Glutamatergic neuron (in vitro differentiated cells): Measurements from ENCODE around the gene PEDS1. TPM values are rescaled to one million over a fixed set of nuclear protein-coding genes. Genes with fewer than 3 reads are reported as not detected.

Experiments
- DNase-seq: peaks from one replicate; pipeline ENCODE4 v3.0.0; 2022
- H3K27ac Mint-ChIP-seq: one replicate; pipeline ENCODE4 v1.8.0; 2020; ENCODE audit warnings: mild to moderate bottlenecking, mixed read lengths, inconsistent platforms; ENCODE audit not compliant: unreplicated experiment
- H3K27me3 Mint-ChIP-seq: one replicate; pipeline ENCODE4 v1.8.0; 2020; ENCODE audit warnings: mild to moderate bottlenecking, moderate library complexity, mixed read lengths, inconsistent platforms; ENCODE audit not compliant: unreplicated experiment
- H3K36me3 Mint-ChIP-seq: one replicate; pipeline ENCODE4 v1.8.0; 2020; ENCODE audit warnings: mild to moderate bottlenecking, mixed read lengths, inconsistent platforms; ENCODE audit not compliant: unreplicated experiment
- H3K4me1 Mint-ChIP-seq: one replicate; pipeline ENCODE4 v1.8.0; 2020; ENCODE audit warnings: mild to moderate bottlenecking, low read depth, mixed read lengths, inconsistent platforms; ENCODE audit not compliant: unreplicated experiment
- H3K4me3 Mint-ChIP-seq: one replicate; pipeline ENCODE4 v1.8.0; 2020; ENCODE audit warnings: mild to moderate bottlenecking, mixed read lengths, inconsistent platforms; ENCODE audit not compliant: unreplicated experiment
- H3K9me3 Mint-ChIP-seq: one replicate; pipeline ENCODE4 v1.8.0; 2020; ENCODE audit warnings: mild to moderate bottlenecking, moderate library complexity, mixed read lengths, inconsistent platforms; ENCODE audit not compliant: unreplicated experiment
- CTCF ChIP-seq: fragments of 200-600 bp; sonication (generic); IDR thresholded peaks from one replicate; pipeline ENCODE4 v1.5.0; 2021; ENCODE audit not compliant: partially characterized antibody, unreplicated experiment
- total RNA-seq: library from RNA; stranded (reverse); fragmentation: NEBNext Ultra II Directional; extraction: Animal tissue kit (Norgen Biotek cat#: 25700); gene quantifications from one replicate; pipeline ENCODE4 v1.2.1, GENCODE V29; 2021; ENCODE audit not compliant: unreplicated experiment

Gene PEDS1
- total RNA-seq, 1 donor from 2014 or later = 29.3 TPM

DNA sequence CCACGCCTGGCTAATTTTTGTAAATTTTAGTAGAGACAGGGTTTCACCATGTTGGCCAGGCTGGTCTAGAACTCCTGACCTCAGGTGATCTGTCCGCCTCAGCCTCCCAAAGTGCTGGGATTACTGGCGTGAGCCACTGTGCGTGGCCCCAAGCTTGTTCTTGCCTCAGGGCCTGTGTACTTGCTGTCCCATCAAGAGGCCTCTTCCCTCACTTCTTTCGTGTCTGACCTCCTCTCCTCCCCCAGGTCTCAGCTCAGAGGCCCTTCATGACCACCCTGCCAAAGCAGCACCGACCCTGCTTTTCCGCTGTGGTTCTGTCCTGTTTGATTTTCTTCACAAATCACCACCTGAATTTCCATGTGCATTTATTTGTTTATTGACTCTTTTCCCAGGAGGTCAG is 30.1 kb downstream of the PEDS1 start:
- no peak overlapping the region for H3K27ac Mint-ChIP-seq
- H3K4me3 Mint-ChIP-seq = no peak overlapping the region
- DNase-seq = no peak
- H3K9me3 Mint-ChIP-seq = peaks cover 7% of the 10 kb centered on the region
- H3K4me1 Mint-ChIP-seq = no peaks in the 10 kb centered on the region
- H3K36me3 Mint-ChIP-seq = peaks cover 4% of the 10 kb centered on the region
- TF ChIP-seq CTCF = no peak
- H3K27me3 Mint-ChIP-seq = peaks cover 3% of the 10 kb centered on the region

DNA sequence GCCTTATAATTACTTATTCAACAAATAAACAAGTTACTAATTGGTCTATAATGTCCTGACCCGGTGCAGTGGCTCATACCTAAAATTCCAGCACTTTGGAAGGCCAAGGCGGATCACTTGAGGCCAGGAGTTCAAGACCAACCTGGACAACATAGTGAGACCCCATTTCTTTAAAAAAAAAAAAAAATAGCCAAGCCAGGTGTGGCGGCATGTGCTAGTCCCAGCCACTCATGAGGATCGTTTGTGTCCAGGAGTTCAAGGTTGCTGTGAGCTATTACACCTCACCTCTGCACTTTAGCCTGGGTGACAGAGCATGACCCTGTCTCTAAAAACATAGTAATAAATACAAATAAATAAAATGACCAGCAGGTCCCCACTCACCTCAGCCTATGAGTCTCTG is 30.8 kb downstream of the PEDS1 start:
- no peak for DNase-seq
- Mint-ChIP-seq H3K36me3 (peaks cover 4% of the 10 kb centered on the region), H3K27me3 (peaks cover 3% of the 10 kb centered on the region), H3K9me3 (peaks cover 7% of the 10 kb centered on the region), H3K27ac (no peak overlapping the region), H3K4me3 (no peak overlapping the region), H3K4me1 (no peaks in the 10 kb centered on the region)
- no peak for TF ChIP-seq CTCF

DNA sequence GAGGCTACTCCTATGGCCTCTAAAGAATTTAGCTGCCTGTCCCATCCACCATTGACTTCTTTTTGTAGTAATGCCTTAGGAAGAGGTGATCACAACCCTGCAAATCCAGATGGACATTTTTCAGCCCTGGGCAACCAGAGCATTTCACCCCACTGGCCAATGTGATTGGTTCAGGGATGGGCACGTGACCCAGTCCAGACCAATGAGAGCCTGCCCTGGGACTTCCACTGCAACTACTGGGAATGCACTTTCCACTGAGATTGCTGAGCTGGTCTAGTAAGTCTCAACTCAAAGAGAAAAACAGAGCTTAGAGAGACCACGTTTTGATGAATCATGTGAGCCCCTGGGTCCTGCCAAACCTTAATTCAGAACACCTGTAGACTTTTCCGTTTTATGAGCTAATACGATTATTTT is 31.7 kb downstream of the PEDS1 start:
- Mint-ChIP-seq H3K27ac (no peak overlapping the region), H3K4me3 (no peak overlapping the region), H3K36me3 (peaks cover 4% of the 10 kb centered on the region), H3K27me3 (no peaks in the 10 kb centered on the region), H3K4me1 (no peaks in the 10 kb centered on the region), H3K9me3 (peaks cover 7% of the 10 kb centered on the region)
- no peak for DNase-seq
- no peak for TF ChIP-seq CTCF

- H3K27me3 Mint-ChIP-seq = no peaks in the 10 kb centered on the region
- H3K9me3 Mint-ChIP-seq = peaks cover 7% of the 10 kb centered on the region
- DNase-seq = peak; percentile 54
- H3K27ac Mint-ChIP-seq = no peak overlapping the region
- peaks cover 4% of the 10 kb centered on the region for H3K36me3 Mint-ChIP-seq
- no peak overlapping the region for H3K4me3 Mint-ChIP-seq
- TF ChIP-seq CTCF = peak; percentile 48
- peaks cover 2% of the 10 kb centered on the region for H3K4me1 Mint-ChIP-seq
Measured at GRCh38 chr20:50120935-50121693, 32.4 kb downstream of the PEDS1 start.

- no peak overlapping the region for H3K27ac Mint-ChIP-seq
- no peaks in the 10 kb centered on the region for H3K36me3 Mint-ChIP-seq
- no peak for TF ChIP-seq CTCF
- no peak overlapping the region for H3K4me3 Mint-ChIP-seq
- H3K27me3 Mint-ChIP-seq = no peaks in the 10 kb centered on the region
- peaks cover 14% of the 10 kb centered on the region for H3K4me1 Mint-ChIP-seq
- H3K9me3 Mint-ChIP-seq = peaks cover 2% of the 10 kb centered on the region
- DNase-seq = no peak
Measured at GRCh38 chr20:50118203-50118602, 35.3 kb downstream of the PEDS1 start.
